ENCODE results near the gene NLRP1. TPM values are rescaled to one million over a fixed set of nuclear protein-coding genes. Genes with fewer than 3 reads are reported as not detected.

NLRP1 gene
- polyA plus RNA-seq, 1 experiment, result 73.2 TPM

- TF ChIP-seq CTCF (IDR thresholded peaks at IDR 0.05; ENCODE audit: low read depth, low read length), result no peak
- POLR2A ChIA-PET, result interaction anchor here (0.7 to 2.1 kb wide), 8 partner anchors 15 to 99 kb away, joined by 3 to 21 read pairs (median 7); partner anchors contain the start of genes C1QBP, DHX33 and NLRP1
- Histone ChIP-seq H3K27me3 (ENCODE audit: control insufficient read depth, insufficient read depth, low read length) (no peaks in the 10 kb centered on the region), H3K9me3 (ENCODE audit: control insufficient read depth, insufficient read depth, low read length) (no peaks in the 10 kb centered on the region), H3K4me3 (ENCODE audit: low read depth, low read length) (peak within 1 kb of the TSS; percentile 91), H3K27ac (ENCODE audit: low read depth, low read length) (peak within 1 kb of the TSS; percentile 99)
- no peak for DNase-seq (ENCODE audit: low read depth, low spot score)
- CTCF ChIA-PET, result interaction anchor here (0.6 to 1.8 kb wide), 3 partner anchors 10 to 222 kb away, joined by 3 to 7 read pairs (median 3); partner anchors contain the start of gene C1QBP
Observed at GRCh38 chr17:5485270-5486205, 98.8 kb downstream of the NLRP1 start, which contains the start of gene DERL2. Gene DERL2 (minus strand): TSS chr17:5486178. CDS start chr17:5486161, 17 bp downstream.

- no peak for TF ChIP-seq CTCF (IDR thresholded peaks at IDR 0.05; ENCODE audit: low read depth, low read length)
- no peaks in the 10 kb centered on the region for H3K9me3 ChIP-seq (ENCODE audit: control insufficient read depth, insufficient read depth, low read length)
- POLR2A ChIA-PET, result no interaction called here
- H3K27ac ChIP-seq (ENCODE audit: low read depth, low read length), result no peak overlapping the region
- no peak overlapping the region for H3K4me3 ChIP-seq (ENCODE audit: low read depth, low read length)
- no peaks in the 10 kb centered on the region for H3K27me3 ChIP-seq (ENCODE audit: control insufficient read depth, insufficient read depth, low read length)
- CTCF ChIA-PET, result no interaction called here
- no peak for DNase-seq (ENCODE audit: low read depth, low spot score)
Observed at GRCh38 chr17:5481451-5481850, 102.9 kb downstream of the NLRP1 start.

GRCh38 chr17:5480962-5481361 is 103.3 kb downstream of the NLRP1 start:
- no peak for TF ChIP-seq CTCF (IDR thresholded peaks at IDR 0.05; ENCODE audit: low read depth, low read length)
- no peak overlapping the region for H3K27ac ChIP-seq (ENCODE audit: low read depth, low read length)
- CTCF ChIA-PET, result interaction anchor here (0.6 kb wide), 1 partner anchor 167 kb away, joined by 3 read pairs; no protein-coding TSS in a partner anchor
- H3K9me3 ChIP-seq (ENCODE audit: control insufficient read depth, insufficient read depth, low read length), result no peaks in the 10 kb centered on the region
- no peak for DNase-seq (ENCODE audit: low read depth, low spot score)
- H3K27me3 ChIP-seq (ENCODE audit: control insufficient read depth, insufficient read depth, low read length), result no peaks in the 10 kb centered on the region
- no peak overlapping the region for H3K4me3 ChIP-seq (ENCODE audit: low read depth, low read length)
- POLR2A ChIA-PET, result no interaction called here

- ChIA-PET CTCF (interaction anchor here (1.9 kb wide), 1 partner anchor 40 kb away, joined by 8 read pairs; the partner anchor contains the start of gene C1QBP), POLR2A (no interaction called here)
- Histone ChIP-seq H3K9me3 (ENCODE audit: control insufficient read depth, insufficient read depth, low read length) (no peaks in the 10 kb centered on the region), H3K4me3 (ENCODE audit: low read depth, low read length) (no peak overlapping the region), H3K27ac (ENCODE audit: low read depth, low read length) (no peak overlapping the region), H3K27me3 (ENCODE audit: control insufficient read depth, insufficient read depth, low read length) (no peaks in the 10 kb centered on the region)
- no peak for DNase-seq (ENCODE audit: low read depth, low spot score)
- no peak for TF ChIP-seq CTCF (IDR thresholded peaks at IDR 0.05; ENCODE audit: low read depth, low read length)
Observed at GRCh38 chr17:5478992-5479391, 105.3 kb downstream of the NLRP1 start.

GRCh38 chr17:5473906-5474305 is 110.4 kb downstream of the NLRP1 start:
- Histone ChIP-seq H3K4me3 (ENCODE audit: low read depth, low read length) (no peak overlapping the region), H3K27me3 (ENCODE audit: control insufficient read depth, insufficient read depth, low read length) (no peaks in the 10 kb centered on the region), H3K9me3 (ENCODE audit: control insufficient read depth, insufficient read depth, low read length) (no peaks in the 10 kb centered on the region; the same call in 1 of the 2 replicates), H3K27ac (ENCODE audit: low read depth, low read length) (no peak overlapping the region)
- no peak for DNase-seq (ENCODE audit: low read depth, low spot score)
- CTCF ChIA-PET, result interaction anchor here (0.9 kb wide), 1 partner anchor 35 kb away, joined by 5 read pairs; the partner anchor contains the start of gene C1QBP
- TF ChIP-seq CTCF (IDR thresholded peaks at IDR 0.05; ENCODE audit: low read depth, low read length), result no peak
- POLR2A ChIA-PET, result no interaction called here

All from AG04450 (cell line).